NCI-H187 (cell line): ENCODE results near the gene PCNX1.
"Not testable (repeated sequence)": the region's sequence is repeated elsewhere in the genome, so short reads cannot be mapped to it uniquely, and the experiment has no call there.

Experiments
- DNase-seq, 2 experiments: peaks; one replicate each; lab custom pipeline; 2025; lab: John Stamatoyannopoulos, UW

The PCNX1 gene

GRCh38 chr14:70907176-70907995 is at the start of gene PCNX1:
TSS of gene PCNX1 (plus strand) at chr14:70907459. CDS start at chr14:70907851, 392 bp downstream.
- peak; percentile 64 to 88 for DNase-seq

GRCh38 chr14:70857496-70857890 is 49.8 kb upstream of the PCNX1 start:
- DNase-seq: no peak

GRCh38 chr14:70858641-70859040 is 48.6 kb upstream of the PCNX1 start:
- no peak for DNase-seq

- not testable (repeated sequence) for DNase-seq
These were observed 40.3 kb upstream of the PCNX1 start for GRCh38 chr14:70866992-70867391.

- DNase-seq: no peak
These were observed 36.3 kb upstream of the PCNX1 start for GRCh38 chr14:70871001-70871400.

GRCh38 chr14:70871863-70872677 is 35.2 kb upstream of the PCNX1 start:
- DNase-seq: no peak

- no peak for DNase-seq
These were observed 34.6 kb upstream of the PCNX1 start for GRCh38 chr14:70872678-70873020.

- DNase-seq: no peak
These were observed 33.6 kb upstream of the PCNX1 start for GRCh38 chr14:70873627-70874026.

- not testable (repeated sequence) for DNase-seq
These were observed 31.3 kb upstream of the PCNX1 start for GRCh38 chr14:70875811-70876460.

- DNase-seq: no peak
These were observed 27.8 kb upstream of the PCNX1 start for GRCh38 chr14:70879448-70879847.

- not testable (repeated sequence) for DNase-seq
These were observed 26.4 kb upstream of the PCNX1 start for GRCh38 chr14:70880888-70881287.

- DNase-seq: no peak
These were observed 25.6 kb upstream of the PCNX1 start for GRCh38 chr14:70881549-70882177.

- DNase-seq: no peak
These were observed 24.3 kb upstream of the PCNX1 start for GRCh38 chr14:70882776-70883492.

GRCh38 chr14:70884595-70885342 is 22.5 kb upstream of the PCNX1 start:
- no peak for DNase-seq

- no peak for DNase-seq
These were observed 21.8 kb upstream of the PCNX1 start for GRCh38 chr14:70885343-70886022.

GRCh38 chr14:70886421-70887206 is 20.6 kb upstream of the PCNX1 start:
- no peak for DNase-seq

- DNase-seq: no peak
These were observed 20.0 kb upstream of the PCNX1 start for GRCh38 chr14:70887207-70887681.

GRCh38 chr14:70887737-70888499 is 19.3 kb upstream of the PCNX1 start:
- no peak for DNase-seq
